ENCODE data around the gene STXBP6.

The STXBP6 gene

DNA sequence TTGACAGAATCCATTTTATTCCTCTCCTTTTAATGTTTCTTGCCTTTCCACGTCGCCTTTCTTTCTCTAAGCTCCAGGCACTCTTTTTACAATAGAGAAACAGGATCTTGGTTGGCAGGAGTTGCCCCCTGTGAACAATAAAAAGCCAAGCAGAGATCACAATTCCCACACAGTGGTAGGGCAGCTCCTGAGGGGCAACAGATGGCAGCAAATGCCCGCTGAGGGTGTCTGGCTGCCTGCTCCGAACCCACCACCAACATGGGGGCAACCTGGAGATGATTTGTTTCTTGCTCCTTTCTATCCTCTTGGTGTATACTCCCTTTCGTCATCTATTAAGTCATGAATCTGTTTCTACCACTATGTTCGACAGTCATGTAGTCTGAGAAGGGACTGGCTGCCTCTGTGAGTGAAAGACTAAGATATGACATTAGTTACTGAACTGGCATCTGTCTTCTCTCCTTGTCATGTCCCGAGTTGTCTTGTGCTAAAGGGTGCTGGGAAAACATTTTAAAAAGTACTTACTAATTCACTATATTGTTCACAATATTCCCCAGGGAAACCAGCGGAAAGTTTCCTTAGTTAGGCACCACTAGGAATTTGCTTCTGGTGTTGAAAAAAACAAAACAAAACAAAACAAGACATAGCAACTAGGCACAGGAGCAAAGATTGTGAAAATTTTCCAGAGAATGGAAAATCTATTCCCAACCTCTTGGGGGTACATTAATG is 170.1 kb downstream of the STXBP6 start:
- DNase-seq: no peak

DNA sequence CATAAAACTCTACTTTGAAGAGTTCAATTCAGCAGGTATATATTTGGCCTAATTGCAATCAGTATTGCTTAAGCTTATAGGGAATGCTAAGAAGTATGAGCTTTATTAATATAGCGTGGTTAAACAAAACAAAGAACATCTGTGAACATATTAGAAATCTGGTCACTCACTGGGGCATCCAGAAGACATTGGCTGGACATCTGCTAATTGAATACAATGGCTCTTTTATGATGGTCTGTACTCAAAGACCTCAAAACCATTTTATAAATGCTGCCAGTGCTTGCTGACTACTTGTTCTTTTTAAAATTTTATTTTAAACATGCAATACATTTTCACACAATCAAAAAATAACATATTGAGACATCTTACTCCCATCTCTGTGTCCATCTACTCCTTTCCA is 173.0 kb downstream of the STXBP6 start:
- no peak for DNase-seq

DNA sequence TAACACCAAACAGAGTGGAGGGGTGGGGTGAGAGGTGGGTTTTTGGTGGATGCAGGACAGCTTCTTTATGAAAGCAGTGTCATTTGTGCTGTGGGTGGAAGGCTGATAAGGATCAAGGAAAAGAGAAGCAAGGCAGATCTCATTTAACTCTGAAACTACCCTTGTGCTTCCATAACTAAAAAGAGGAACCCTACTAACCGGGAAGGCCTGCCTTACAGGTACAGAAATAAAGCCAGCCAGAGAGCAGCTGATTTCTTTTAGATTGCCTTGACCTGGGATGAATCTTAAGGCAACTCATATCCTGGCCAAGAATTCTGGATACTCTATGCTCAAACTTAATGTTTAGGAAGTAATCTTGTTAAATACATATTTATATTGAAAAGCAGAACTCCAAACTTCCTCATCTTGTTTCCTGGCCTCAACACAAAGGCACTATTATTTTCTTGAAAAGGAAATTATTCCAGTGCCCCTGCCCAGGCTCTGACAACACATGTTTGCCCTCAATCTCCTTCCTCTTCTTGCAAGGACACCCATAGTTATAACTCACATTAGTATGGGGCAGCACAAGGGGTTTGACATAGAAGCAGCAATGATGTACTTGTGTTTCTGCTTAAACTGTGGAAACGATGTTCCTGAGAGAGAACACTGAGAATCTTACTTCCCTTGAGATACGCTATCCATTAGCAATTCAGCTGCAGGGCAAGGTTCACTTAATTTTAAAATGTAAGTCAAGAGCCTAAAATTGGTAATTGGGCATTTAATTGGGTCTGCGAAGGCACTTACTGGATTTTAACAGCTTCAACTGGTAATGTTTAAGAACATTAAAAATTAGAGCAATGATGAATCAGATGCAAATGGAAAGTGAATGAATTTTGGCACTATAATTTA is 173.7 kb downstream of the STXBP6 start:
- no peak for DNase-seq

DNA sequence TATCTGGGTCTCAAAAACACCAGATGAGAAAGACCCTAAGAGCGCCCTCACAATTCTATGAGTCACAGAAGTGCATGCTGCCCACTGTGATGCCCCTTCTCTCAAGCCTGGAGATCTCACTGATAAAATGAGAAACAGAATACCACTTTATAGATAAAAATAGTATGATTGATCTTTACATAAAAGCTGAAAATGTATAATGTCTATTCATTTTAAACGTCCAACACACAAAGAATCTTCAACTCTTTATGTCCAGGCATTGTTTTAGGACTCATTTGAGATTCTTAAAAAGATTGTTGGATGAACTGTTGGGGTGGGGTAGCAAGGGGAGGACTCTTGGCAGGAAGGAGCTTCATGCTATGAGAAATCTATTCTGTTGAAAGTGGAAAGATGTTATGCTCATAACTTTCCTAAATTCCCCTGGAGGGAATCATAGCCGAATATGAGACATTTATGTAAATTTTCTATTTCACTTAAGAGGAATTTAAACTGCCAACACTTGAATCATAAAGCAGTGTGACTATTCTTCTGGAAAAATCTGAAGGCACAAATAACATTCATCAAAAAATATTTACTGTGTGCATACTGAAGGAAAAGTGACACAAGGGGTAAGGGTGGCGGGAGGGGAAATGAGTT is 174.6 kb downstream of the STXBP6 start:
- no peak for DNase-seq

DNA sequence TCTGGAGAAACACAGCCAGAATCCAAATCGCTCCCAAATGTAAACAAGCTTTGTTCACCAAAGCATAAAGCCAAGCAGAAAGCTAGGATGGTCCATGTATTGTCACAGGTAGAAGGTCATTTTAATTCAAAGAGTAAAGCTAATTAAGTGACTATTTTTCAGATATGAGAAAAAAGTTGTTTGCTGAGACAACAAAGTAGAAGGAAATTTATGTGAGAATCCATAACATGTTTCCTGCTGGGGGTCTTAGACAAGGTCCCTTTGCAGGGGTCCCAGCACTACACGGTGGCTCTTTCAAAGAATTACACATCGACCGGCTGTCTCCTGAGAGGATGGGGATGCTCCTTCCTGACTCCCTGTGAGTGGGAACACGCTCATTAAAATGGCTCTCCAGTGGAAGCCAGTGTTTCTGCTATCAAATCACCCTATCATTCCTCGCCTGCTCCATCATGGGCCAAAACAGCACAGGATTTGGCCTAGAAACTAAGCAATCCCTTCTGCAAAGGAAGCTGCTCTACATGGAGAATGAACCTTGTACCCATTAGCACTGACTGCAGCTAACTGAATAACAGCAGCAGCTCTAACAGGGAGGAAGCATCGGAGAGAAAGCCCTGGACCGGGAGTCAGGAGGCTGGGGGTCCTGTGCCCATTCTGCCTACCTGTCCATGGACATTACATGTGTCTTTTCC is 175.3 kb downstream of the STXBP6 start:
- DNase-seq: no peak

DNA sequence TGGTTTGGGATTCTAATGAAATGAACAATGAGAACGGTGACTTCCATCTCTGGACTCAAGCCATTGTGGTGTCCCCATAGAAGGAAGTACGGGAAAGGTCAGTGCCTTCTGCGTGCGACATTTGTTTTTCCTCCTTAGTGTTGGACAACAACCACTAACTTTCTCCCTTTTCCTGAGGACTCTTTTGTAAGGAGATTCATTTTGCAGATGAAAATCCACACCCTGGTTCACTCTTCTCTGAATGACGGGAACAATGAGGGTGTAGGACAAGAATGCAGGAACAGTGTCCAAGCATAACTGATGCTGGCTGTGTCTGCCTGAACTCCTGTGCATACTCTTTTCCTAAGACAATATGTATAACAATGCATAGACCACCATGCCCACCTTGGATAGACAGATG is 176.4 kb downstream of the STXBP6 start:
- no peak for DNase-seq

DNA sequence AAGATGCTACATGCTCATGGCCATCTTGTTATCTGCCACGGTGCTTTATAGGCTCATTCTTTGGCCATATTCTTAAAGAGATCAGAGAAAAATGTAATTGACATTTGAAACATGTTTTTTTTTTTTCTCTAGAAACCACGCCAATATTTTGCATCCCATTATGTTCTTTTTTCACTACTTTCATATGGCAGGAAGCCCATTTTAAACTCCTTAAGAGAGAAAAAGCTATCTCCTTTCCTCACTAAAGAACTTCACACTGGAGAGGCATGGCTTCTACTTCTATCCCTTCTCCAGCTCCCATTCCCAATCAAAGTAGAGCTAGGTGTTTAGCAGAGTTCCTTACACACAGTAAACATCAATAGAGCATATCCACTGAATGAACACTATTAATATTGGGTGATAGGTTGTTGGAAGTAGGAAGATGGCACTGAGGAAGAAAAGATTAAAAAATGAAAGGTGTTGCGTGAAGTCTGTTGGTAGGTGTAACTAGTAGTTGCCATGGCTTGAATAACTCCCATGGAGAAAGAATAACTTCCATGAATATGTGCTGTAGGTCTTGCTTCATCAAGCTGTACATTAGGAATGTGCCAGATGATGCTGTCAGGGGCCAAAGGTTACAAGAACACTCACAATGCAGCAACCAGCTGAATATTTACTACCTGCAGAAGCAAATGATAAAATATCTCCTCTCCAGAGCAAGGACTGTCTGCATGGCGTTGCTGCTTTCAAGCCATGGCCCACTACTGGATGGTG is 178.8 kb downstream of the STXBP6 start:
- no peak for DNase-seq

DNA sequence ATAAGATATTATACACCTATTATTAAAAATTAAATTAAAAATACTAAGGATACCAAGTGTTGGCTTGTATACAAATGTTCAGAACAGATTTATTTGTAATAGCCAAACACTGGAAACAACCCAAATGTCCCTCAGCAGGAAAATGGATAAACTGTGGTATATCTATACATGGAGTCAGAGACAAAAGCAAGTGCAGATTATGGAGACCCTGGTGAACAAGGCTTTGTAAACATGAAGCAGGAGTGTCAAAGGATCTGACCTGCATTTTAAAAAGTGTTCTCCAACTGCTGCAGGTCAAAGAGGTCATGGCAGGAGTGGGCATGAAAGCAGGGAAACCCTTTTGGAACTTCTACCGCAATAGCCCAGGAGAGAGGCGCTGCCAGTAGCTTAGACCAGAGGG is 181.6 kb downstream of the STXBP6 start:
- no peak for DNase-seq

DNA sequence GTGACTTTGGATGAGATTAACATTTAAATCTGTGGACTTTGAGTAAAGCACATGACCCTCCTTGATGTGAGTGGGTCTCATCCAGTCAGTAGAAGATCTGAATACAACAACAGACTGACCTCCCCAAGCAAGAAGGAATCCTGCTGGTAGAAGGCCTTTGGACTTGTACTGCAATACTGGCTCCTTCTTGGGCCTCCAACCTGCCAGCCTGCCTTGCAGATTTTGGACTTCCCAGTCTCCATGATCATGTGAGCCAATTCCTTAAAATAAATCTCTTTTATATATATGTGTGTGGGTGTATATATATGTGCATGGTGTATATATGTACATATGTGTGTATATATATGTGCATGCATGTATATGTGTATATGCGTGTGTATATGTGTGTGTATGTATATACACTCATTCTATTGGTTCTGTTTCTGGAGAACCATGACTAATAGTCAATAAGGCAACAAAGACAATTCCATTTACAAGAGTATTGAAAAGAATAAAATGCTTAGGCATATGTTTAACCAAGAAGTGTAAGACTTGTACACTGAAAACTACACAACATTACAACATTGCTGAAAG is 183.8 kb downstream of the STXBP6 start:
- no peak for DNase-seq

DNA sequence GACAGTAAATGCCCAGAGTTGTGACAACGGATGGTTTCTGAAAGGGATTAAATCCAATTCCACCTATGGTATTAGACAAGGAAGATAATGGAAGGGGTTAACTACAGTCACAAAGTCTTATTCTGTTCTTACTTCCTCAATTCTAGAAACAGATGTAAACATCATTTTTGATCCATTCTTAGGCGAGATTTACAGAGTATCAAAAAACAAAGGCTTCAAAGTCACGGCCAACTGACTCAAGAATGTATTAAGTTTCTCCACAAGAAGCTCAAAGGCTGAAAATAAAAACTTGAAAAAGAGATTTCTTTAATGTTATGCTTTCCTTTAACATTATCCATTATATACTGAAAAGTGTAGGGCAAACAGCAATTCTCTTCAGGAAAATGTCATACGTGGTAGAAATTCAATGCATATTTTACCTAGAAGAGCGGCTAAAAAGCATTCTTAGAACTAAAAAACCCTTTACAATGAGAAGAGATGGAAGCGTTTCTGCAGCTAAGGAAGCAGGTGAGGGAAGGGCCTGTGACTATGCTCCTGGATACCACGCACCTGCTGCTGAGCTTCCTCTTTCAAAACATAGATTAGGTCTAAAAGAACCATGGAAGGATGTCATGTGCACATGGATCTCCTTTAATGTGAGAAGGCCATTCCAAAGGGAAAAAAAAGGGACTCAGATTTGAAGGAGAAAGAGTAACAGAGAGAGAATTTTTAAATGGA is 185.8 kb downstream of the STXBP6 start:
- no peak for DNase-seq

DNA sequence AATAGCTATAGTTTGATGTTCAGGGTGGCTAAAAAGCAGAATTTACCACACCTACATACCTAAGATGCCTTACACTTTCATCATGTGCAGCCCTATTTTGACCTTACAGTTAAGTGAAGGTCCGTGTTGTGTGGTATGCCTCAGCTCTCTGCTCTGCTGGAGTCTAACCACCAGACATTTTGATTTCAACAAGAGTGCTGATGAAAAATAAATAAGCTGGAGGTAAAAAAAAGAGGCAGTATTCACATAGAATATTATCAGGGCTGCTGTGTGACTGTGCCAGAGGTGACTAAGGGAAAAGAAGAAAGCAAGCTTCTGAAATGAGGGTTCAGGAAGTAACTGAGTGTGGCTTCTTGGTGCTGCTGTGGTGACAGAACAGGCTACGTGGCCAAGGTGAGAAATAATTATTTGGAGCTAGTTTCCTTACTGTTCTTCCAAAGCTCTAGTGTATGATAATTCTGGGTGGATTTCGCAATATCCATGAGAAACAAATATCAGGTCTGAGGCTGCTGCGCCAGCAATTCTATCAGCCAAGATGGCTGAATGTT is 188.8 kb downstream of the STXBP6 start:
- DNase-seq: no peak

DNA sequence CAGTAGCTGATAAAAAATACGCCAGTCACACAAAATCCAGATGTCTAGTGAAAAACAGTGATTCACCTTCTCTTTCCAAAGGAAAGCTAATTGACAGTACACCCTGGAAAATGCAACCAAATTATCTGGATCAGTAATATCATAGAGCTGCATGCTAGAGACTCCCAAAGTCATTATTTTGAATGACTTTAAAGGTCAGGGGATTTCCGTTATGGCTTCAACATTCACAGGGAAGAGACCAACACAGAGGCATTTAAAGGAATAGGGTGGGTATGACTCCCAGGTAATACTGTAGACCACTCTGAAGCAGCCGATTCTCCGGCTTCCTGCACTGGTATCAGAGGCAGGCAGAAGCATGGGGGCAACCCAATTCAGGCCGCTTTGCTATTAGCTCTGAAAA is 190.4 kb downstream of the STXBP6 start:
- no peak for DNase-seq

DNA sequence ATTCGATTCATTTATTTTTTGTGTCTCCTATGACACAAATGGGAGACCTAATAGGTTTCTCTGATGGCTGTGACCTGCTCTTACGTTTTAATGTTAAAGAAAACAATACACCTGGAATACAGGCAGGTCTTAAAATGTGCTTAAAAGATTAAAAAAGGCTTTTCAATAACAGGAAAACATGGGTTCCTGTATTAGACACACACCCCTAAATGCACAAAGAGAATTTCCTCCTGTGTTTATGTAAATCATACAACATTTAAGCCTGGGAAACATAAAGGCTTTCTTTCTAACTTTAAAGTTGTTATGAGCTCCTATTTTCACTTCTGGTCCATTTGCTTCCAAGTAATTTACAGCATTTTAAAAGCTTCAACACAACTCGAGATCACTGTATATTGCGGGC is 191.3 kb downstream of the STXBP6 start:
- no peak for DNase-seq

DNA sequence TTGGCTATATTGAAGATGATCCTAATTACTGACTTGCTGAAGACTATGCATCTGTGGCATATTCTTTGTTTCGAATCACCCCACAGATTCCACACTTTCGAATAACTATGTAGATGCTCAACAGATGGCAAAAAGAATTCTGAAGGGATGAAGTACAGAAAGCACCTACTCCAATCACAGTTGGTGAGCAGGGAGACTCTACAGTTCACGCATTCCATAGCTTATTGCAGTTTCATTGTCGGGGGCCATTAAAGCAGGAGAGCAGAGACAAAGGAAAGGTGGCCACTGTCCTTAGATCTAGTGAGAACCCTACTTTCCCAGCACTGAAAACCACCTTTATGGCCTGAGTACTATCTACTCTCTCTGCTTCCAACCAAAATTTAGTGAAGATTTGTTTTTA is 191.9 kb downstream of the STXBP6 start:
- DNase-seq: no peak

DNA sequence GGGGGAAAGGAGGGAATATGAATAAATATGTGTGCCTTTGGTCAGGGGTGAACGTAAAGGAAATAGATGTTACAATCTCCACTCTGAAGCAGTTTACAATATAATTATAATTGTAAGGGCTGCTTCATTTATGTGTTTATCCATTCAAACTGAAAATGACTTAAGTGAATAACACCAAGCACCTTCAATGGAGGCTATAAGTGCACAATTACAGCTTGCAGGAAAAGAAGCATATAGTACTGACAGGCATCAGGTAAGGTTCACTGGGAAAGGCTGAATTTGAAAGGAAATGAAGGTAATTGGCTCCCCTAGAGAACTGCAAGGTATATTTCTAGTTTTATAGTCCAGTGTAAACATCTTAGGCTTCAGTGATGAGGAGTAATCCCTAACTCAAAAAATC is 192.7 kb downstream of the STXBP6 start:
- no peak for DNase-seq

DNA sequence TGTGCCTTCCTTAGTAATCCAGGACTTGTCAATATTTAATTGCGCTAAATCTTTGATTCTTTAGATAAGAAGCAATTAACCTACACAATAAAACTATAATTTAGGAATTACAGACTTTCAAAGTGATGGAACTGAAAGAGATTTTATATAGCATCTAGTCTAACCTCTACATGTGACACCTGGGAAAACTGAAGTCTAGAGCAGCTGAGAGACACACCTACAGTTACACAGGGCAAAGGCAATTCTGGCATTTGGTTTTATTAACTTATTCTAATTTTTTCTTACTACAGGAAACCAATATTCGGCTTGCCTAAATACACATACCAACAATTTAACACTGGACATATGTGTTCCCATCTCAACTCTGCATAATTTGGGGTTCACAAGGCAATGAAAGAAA is 196.5 kb downstream of the STXBP6 start:
- DNase-seq: no peak

DNA sequence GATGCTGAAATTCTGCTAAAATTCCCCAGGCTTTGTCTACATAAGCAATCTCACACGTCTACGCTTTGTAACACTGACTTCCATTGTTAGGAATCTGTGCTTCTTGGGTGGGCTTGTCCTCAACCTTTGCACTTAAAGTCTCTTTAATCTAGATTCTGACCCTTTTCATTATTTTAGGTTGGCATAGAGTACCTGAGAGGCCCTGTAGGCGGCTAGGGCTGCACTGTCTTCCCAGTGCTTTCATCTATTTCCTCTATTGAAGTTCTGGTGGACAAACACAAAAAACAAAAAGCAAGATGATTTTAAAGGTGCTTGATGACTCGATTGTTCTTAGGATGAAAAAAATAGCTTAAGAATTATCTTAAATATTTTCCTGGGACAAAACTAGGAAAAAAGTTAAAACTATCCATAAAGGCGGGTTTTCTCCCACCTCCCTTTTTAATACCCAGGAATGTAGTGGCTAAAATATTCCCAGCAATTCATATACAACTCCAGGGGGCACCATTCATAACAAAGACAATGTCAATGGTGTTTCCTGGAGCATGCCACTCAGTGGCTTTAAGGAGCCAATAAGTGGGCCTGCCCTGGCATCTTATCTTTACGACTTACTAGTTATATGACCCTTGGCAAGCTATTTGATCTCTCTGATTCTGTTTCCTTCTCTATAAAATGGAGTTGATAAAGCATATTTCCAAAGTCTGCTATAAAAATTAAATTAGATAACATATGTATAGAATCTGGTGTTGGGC is 197.5 kb downstream of the STXBP6 start:
- no peak for DNase-seq

DNA sequence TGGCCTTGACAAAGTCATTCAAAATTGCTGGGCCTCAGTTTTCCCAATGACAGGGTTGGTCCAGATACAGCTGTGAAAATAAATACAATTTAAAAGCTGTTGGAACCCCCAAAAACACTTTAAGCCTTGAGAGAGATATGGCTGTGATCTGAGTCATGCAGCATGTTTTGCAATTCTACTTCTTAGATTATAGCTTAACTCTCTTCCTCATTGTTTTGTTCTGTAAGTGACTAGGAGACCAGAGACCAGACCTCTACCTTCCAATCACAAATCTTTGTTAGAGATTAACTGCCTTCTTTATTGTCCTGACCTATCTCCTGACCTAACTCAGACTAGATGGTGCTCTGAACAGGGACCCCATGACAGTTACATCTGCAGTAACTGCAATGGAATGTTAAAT is 198.1 kb downstream of the STXBP6 start:
- DNase-seq: no peak

DNA sequence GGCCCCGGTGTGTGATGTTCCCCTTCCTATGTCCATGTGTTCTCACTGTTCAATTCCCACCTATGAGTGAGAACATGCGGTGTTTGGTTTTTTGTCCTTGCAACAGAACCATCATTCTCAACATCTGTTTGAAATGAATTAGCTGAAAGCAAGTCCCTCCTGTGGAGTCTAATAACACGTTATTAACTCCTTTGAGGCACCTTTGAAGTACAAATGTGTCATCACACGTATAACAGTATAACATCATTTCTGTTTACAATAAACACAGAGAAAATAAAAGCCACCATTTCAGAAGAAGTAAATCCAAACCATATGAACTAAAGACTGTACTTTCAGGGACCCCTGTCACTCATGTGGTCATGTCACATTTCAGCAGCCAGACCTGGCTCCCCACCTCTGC is 198.5 kb downstream of the STXBP6 start:
- no peak for DNase-seq

DNA sequence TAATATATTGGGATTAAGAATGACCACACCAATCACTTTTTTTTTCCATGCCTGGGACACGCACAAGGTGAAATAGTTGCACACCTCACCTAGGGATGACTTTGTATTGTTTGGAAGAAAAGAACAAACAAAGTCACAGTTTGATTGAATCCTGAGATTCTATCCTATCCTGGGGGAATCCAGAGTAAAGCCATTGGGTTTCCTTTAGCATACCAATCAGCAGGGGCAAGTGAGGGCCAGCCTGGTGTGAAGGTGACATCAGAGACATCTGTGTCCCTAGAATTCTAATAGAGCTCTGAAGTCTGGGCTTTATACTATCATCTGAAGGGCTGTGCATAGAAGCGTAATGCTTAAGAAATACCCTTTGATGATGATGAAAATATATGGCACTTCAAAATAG is 199.9 kb downstream of the STXBP6 start:
- DNase-seq: no peak

All from stimulated activated CD4-positive, alpha-beta T cell treated with anti-CD3 and anti-CD28 coated beads, Interleukin-15, amount 100 ng/mL, for 24 hours (primary cell).